Subcutaneous abdominal adipose tissue (tissue), 5 donors: Measurements from ENCODE around the gene CCDC85C.
A peak's percentile ranks its signal among the peaks of the same experiment; 100 is the strongest.

Experiments used
- H3K27ac ChIP-seq: one replicate; pipeline ENCODE4 v1.7.0; 2013; ENCODE audit warnings: low read depth, mild to moderate bottlenecking, inconsistent platforms, low read length, moderate library complexity
- H3K27me3 ChIP-seq, 5 donors: one replicate each; pipeline ENCODE4 v1.7.0; 2013; ENCODE audit warnings: low read length in 5 of 5, inconsistent platforms in 1 of 5; ENCODE audit not compliant: control insufficient read depth in 5 of 5, insufficient read depth in 4 of 5
- H3K36me3 ChIP-seq, 5 donors: one replicate each; pipeline ENCODE4 v1.7.0; 2013; ENCODE audit warnings: low read length in 5 of 5; ENCODE audit not compliant: control insufficient read depth in 5 of 5, insufficient read depth in 5 of 5
- H3K4me1 ChIP-seq, 5 donors: one replicate each; pipeline ENCODE4 v1.7.0; 2013; ENCODE audit warnings: low read length in 5 of 5, mild to moderate bottlenecking in 3 of 5, moderate library complexity in 1 of 5; ENCODE audit not compliant: control insufficient read depth in 5 of 5, insufficient read depth in 5 of 5
- H3K4me3 ChIP-seq, 5 donors: one replicate each; pipeline ENCODE4 v1.7.0; 2013; ENCODE audit warnings: low read length in 5 of 5, low read depth in 1 of 5
- H3K9ac ChIP-seq, 5 donors: one replicate each; pipeline ENCODE4 v1.7.0; 2013; ENCODE audit warnings: low read length in 5 of 5, mild to moderate bottlenecking in 4 of 5, moderate library complexity in 3 of 5
- H3K9me3 ChIP-seq, 5 donors: one replicate each; pipeline ENCODE4 v1.7.0; 2013; ENCODE audit warnings: low read length in 5 of 5; ENCODE audit not compliant: control insufficient read depth in 5 of 5
- donor health status: healthy.
- donor health status: healthy.
- donor health status: healthy.
- donor health status: healthy.
- donor health status: healthy.

CCDC85C gene

DNA sequence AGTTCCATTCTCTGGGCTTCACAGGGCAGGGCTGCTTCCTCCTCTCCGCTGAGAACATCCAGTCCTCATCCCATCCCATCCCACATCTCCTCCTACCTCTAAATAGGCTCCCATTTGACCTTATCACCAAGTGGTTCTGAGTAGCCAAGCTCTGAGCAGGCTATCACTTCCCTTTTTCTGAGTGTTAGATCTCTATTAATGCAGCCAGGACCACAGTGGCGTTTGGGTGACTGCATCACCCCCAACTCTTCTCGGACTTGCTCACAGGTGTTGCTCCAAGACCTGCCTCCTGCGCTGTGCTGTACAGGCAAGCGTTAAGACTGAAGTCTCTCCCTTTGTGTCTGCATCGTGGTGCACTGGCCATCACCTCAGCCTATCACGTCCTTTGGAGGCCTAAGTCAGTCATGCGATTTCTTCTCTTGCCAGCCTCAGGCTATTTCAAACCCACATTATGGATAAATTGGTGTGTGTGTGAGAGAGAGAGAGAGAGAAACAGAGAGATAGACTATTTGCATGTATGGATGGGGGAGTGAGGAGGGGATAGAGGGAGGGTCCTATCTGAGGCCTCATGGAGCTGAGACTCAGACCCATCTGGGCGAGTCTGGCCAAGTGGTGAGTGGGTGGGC is 28.5 kb upstream of the CCDC85C start:
- H3K9me3 ChIP-seq: no peaks in the 10 kb centered on the region

DNA sequence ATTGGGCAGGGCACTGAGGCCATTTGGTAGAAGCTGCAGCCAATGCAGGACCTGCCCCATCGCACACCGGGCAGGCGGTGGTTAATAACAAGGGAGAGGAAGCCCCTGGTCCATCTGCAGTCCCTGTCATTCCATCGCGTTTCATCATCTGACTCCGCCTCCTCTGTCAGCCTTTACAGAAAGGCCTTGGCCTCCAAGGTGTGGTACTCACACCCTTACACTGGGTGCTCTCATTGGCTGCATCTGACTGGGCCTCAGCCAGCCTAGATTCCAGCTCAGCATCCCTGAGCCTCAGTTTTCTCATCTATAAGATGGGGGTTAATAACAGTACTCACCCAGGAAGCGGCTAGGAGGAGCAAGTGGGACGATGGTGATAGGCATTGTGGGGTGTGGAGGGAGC is 26.2 kb upstream of the CCDC85C start:
- H3K36me3 ChIP-seq: no peaks in the 10 kb centered on the region
- H3K27me3 ChIP-seq: peaks cover 2 to 17% (median 7%) of the 10 kb centered on the region in 5 donors
- H3K9me3 ChIP-seq: no peaks in the 10 kb centered on the region
- H3K27ac ChIP-seq: no peak overlapping the region
- H3K4me1 ChIP-seq: peaks cover 0 to 5% (median 0%) of the 10 kb centered on the region in 5 donors
- no peak overlapping the region for H3K9ac ChIP-seq
- no peak overlapping the region for H3K4me3 ChIP-seq

More for the DNA sequence above, 28.5 kb upstream of the CCDC85C start:
- H3K9ac ChIP-seq: peak overlapping the region in 1 of 5 donors; percentile 17
- peaks cover 0 to 5% (median 0%) of the 10 kb centered on the region in 5 donors for H3K4me1 ChIP-seq
- H3K27ac ChIP-seq: no peak overlapping the region
- no peaks in the 10 kb centered on the region for H3K36me3 ChIP-seq
- H3K4me3 ChIP-seq: no peak overlapping the region
- peaks cover 2 to 5% (median 3%) of the 10 kb centered on the region in 5 donors for H3K27me3 ChIP-seq

DNA sequence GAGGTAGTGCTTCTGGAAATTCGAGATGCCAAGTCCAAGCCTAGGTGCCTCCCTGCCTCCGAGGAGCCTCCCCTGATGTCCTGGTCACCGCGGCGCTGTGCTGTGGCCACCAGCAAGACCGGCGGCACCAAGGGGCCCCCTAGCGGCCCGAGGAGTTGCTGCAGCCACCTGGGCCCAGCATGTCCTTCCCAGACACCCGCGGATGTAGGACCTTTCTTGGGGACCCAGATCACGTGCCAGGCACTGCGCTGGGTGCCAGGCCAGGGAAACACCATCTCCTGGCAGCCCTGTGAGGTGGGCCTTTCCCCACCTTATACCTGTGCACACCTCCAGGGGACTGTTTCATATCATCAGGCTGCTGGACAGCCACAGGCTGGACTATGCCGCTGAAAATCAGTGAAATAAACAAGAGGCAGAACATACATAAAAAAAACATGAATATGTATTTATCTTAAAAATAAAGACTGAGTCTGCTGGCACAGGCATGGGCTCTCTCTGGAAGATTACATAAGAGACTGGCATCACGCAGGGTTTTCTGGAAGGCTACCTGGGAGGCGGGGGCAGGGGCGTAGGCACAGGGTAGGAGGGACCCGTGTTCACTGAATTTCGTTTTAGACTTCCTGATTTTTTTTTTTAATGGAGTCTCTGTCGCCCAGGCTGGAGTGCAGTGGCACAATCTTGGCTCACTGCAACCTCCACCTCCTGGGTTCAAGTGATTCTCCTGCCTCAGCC is 25.0 kb upstream of the CCDC85C start:
- H3K9me3 ChIP-seq: no peaks in the 10 kb centered on the region
- no peak overlapping the region for H3K4me3 ChIP-seq
- H3K36me3 ChIP-seq: no peaks in the 10 kb centered on the region
- H3K27ac ChIP-seq: no peak overlapping the region
- peaks cover 0 to 5% (median 0%) of the 10 kb centered on the region in 5 donors for H3K4me1 ChIP-seq
- H3K9ac ChIP-seq: no peak overlapping the region
- peaks cover 11 to 27% (median 14%) of the 10 kb centered on the region in 5 donors for H3K27me3 ChIP-seq

DNA sequence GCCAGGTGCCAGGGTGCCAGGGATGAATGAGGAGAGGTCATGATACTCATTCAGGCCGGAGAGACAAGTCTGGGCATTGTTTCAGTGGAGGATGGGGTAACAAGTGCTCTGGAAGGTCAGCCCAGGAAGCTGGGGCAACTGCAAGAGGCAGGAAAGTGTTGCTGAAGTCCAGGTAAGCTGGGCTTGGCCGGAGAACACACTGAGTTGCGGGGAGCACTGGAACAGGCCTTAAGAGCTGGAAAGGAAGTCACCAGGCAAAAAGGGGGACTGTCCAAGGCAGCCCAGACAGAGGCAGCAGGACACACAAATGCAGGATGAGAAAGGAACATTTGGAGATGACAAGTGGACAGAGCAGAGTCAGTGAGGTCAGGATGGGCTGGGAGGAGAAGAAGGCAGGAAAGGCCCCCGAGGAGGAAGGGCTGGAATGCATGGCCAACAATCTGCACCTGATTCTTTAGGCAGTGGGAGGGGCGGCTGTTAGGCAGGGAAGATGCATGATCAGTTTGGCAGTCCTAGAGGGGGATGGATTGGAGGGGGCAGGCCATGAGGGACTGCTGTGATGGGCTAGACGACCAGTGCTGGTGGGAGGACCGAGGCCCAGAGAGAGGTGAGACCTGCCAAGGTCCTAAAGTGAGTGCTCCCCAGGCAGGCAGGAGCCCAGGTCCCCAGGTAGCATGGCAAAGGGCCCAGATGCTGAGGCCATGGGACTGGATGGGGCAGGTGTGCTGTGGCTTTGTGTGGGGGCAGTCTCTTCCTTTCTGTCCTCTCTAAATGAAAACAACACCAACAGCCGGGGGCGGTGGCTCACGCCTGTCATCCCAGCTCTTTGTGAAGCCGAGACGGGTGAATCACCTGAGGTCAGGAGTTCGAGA is 23.7 kb upstream of the CCDC85C start:
- H3K27me3 ChIP-seq: peaks cover 11 to 27% (median 19%) of the 10 kb centered on the region in 5 donors
- no peak overlapping the region for H3K9ac ChIP-seq
- no peaks in the 10 kb centered on the region for H3K36me3 ChIP-seq
- H3K9me3 ChIP-seq: no peaks in the 10 kb centered on the region
- no peak overlapping the region for H3K27ac ChIP-seq
- peaks cover 0 to 9% (median 0%) of the 10 kb centered on the region in 5 donors for H3K4me1 ChIP-seq
- no peak overlapping the region for H3K4me3 ChIP-seq

DNA sequence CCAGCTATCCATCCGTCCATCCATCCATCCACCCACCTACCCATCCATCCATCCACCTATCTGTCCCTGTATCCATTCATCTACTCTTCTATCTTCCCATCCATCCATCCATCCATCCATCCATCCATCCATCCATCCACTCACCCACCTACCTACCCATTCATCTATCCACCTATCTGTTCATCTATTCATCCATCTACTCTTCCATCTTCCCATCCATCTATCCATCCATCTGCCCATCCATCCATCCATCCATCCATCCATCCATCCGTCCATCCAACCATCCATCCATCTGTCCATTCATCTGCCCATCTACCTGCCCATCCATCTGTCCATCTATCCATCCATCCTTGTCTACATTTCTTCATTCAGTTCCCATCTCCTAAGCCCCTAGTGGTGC is 23.1 kb upstream of the CCDC85C start:
- Histone ChIP-seq H3K9me3 (no peaks in the 10 kb centered on the region), H3K27me3 (peaks cover 11 to 31% (median 26%) of the 10 kb centered on the region in 5 donors), H3K4me3 (no peak overlapping the region), H3K27ac (no peak overlapping the region), H3K4me1 (peaks cover 0 to 9% (median 0%) of the 10 kb centered on the region in 5 donors), H3K36me3 (no peaks in the 10 kb centered on the region), H3K9ac (no peak overlapping the region)

DNA sequence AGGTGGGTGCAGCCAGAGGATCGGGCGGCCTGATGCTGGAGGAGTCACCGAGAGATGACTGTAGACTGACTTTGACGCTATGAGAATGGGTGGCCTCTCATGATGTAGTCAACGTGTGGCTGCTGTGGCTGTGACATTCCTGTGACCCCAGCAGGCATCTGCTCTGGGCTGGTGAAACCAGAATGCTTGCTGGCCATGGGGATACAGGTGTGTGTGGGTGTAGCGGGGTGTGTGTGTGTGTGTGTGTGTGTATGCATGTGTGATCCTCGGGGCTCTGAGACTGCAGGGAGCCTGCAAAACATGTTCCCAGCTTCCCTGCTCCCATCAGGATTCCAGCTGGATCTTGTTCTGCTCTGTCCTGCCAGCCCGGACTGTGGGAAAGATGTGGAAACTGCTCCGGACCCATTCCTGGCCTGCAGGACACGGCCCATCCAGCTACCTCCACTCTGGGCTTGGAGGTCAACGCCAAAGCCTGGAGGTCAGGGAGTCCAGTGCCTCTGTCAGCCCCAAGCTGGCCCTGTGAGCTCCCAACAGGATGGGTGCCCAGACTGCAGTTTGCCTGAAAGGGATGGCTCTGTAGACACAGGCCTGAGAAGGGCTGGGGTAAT is 22.1 kb upstream of the CCDC85C start:
- Histone ChIP-seq H3K36me3 (no peaks in the 10 kb centered on the region), H3K27me3 (peaks cover 11 to 36% (median 29%) of the 10 kb centered on the region in 5 donors), H3K9me3 (no peaks in the 10 kb centered on the region), H3K4me3 (no peak overlapping the region), H3K9ac (no peak overlapping the region), H3K4me1 (peaks cover 0 to 9% (median 0%) of the 10 kb centered on the region in 5 donors), H3K27ac (no peak overlapping the region)

DNA sequence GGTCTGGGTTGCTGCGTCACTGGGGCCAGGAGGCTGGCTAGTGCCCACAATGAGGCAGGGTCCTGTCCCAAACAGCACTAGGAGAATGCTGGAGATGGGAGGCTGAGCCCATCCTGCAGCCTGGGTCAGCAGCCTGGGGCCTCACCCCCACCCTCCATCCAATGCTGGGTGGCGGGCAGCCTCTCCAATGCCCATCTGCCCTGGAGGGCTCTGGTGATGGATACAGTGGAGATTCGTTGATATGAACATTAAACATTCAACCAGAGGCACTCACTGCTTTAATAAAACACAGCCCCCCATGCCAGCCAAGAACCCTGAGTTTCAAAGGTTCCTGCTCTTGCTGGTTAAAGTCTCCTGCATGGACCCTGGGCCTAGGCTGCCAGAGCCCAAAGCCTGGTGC is 21.5 kb upstream of the CCDC85C start:
- H3K9ac ChIP-seq: no peak overlapping the region
- peaks cover 0 to 9% (median 4%) of the 10 kb centered on the region in 5 donors for H3K4me1 ChIP-seq
- peaks cover 10 to 40% (median 29%) of the 10 kb centered on the region in 5 donors for H3K27me3 ChIP-seq
- no peaks in the 10 kb centered on the region for H3K36me3 ChIP-seq
- H3K27ac ChIP-seq: no peak overlapping the region
- no peaks in the 10 kb centered on the region for H3K9me3 ChIP-seq
- no peak overlapping the region for H3K4me3 ChIP-seq

DNA sequence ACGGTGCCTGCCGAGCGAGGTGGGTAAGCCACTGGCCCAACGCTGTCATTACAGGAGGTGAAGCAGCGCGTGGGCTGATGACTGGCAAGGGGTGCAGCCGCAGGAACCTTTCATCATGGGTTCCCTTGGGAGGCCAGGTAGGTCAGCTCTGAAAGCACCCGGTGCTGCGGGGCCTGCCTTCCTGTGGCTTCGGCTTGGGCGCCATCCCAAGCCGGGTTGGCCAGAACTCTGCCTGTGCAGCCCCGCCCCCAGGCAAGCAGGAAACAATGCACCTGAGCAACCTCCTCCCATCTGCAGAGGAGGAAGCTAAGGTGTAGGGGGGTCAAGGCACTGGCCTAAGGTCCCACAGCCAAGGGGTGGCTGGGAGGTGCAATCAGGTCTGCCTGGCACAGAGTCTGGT is 21.0 kb upstream of the CCDC85C start:
- no peak overlapping the region for H3K27ac ChIP-seq
- H3K9me3 ChIP-seq: no peaks in the 10 kb centered on the region
- H3K4me1 ChIP-seq: peaks cover 0 to 13% (median 9%) of the 10 kb centered on the region in 5 donors
- H3K36me3 ChIP-seq: no peaks in the 10 kb centered on the region
- peaks cover 9 to 42% (median 29%) of the 10 kb centered on the region in 5 donors for H3K27me3 ChIP-seq
- H3K4me3 ChIP-seq: no peak overlapping the region
- no peak overlapping the region for H3K9ac ChIP-seq

DNA sequence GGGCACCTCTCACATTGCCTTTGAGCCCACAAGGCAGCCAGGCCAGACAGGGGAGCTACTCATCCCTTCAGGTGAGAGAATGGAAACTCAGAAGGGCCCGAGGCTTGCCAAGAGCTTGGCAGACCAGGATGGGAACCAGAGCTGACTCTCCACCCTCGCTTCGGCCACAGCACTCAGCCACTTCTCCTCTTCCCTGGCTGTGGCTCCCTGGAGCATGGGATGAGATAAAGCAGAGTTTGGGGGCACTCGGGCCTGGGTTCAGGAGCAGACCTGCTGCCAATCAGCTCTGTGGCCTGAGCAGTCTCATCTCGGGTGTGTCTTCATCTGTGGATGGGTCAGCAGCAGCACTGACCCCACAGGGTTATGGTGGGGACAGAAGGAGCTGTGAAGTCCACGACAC is 20.0 kb upstream of the CCDC85C start:
- Histone ChIP-seq H3K4me3 (no peak overlapping the region), H3K27me3 (peaks cover 9 to 44% (median 32%) of the 10 kb centered on the region in 5 donors), H3K36me3 (no peaks in the 10 kb centered on the region), H3K4me1 (peaks cover 0 to 16% (median 11%) of the 10 kb centered on the region in 5 donors), H3K27ac (no peak overlapping the region), H3K9me3 (no peaks in the 10 kb centered on the region), H3K9ac (no peak overlapping the region)
